A673 (cell line): ENCODE measurements around the gene RAD51AP2.

Source experiments
- EZH2 ChIP-seq: fragments of 200-600 bp; sonication (generic); IDR thresholded peaks from 2 replicates; pipeline ENCODE4 v1.6.1; 2017; ENCODE audit warnings: borderline replicate concordance, low read depth, mild to moderate bottlenecking, mixed read lengths, antibody characterized with exemption, low read length; ENCODE audit not compliant: poor library complexity, severe bottlenecking
- TF ChIP-seq, protein P1 (sequence below): fragments of 300-800, 200-600 bp; sonication (generic); conservative IDR thresholded peaks from 2 replicates; pipeline ENCODE4 v1.5.1; 2017; ENCODE audit warnings: low read depth, mild to moderate bottlenecking, antibody characterized with exemption, low read length, moderate library complexity, mixed read lengths

DNA sequence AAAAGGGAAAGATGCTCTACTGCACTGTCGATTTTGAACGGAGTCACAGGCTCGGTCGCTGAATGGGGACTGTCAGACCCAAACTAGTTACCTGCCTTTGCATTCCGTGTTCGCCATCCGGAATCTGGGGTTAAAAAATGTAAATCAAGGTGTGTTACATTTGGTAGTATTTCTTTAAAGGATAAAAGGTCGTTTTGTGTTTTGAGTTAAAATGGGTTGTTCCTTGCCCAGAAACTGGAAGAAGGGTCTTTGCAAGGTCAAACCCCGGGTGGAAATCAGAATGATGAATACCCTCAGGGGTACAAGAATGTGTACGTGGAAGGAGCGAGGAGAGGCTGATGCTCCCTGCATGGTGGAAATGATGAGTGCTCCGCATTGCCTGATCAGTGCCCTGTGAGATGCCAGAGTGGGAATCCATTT lies 23.3 kb upstream of the RAD51AP2 start:
- TF ChIP-seq, protein P1, sequence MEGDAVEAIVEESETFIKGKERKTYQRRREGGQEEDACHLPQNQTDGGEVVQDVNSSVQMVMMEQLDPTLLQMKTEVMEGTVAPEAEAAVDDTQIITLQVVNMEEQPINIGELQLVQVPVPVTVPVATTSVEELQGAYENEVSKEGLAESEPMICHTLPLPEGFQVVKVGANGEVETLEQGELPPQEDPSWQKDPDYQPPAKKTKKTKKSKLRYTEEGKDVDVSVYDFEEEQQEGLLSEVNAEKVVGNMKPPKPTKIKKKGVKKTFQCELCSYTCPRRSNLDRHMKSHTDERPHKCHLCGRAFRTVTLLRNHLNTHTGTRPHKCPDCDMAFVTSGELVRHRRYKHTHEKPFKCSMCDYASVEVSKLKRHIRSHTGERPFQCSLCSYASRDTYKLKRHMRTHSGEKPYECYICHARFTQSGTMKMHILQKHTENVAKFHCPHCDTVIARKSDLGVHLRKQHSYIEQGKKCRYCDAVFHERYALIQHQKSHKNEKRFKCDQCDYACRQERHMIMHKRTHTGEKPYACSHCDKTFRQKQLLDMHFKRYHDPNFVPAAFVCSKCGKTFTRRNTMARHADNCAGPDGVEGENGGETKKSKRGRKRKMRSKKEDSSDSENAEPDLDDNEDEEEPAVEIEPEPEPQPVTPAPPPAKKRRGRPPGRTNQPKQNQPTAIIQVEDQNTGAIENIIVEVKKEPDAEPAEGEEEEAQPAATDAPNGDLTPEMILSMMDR, result no peak
- no peak for TF ChIP-seq EZH2
